Measurements from ENCODE around the gene IL1RAPL1. TPM values are rescaled to one million over a fixed set of nuclear protein-coding genes. Genes with fewer than 3 reads are reported as not detected.

Gene IL1RAPL1
- total RNA-seq, 4 donors from 2014 or later: 0.13 TPM; not detected in 3

DNA sequence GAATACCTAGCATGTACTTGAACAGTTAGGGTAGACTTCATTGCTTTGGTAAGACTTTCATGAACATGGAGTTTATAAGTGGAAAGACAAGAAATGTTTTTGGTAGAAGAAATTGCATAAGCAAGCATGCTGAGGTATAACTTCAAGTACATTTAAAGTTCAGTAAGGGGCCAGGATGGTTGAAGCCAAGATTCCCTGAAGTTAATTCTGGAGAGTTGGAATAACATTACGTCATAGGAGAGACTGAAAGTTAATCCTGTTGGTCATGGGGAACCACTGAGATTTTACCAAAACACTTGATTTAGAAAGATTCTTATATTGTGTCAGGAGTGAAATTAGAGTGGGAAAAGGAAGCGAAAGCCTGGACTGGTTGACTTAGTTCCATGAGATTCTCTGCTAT, 860.6 kb downstream of the IL1RAPL1 start:
- Histone ChIP-seq H3K4me1 (no peaks in the 10 kb centered on the region), H3K36me3 (no peaks in the 10 kb centered on the region), H3K9me3 (no peaks in the 10 kb centered on the region), H3K27ac (no peak overlapping the region), H3K4me3 (no peak overlapping the region), H3K27me3 (no peaks in the 10 kb centered on the region)
- no peak for DNase-seq (ENCODE audit: low spot score in 2 of 2)
- TF ChIP-seq POLR2A (IDR thresholded peaks at IDR 0.05) (no peak), EP300 (IDR thresholded peaks at IDR 0.05) (no peak), POLR2AphosphoS5 (IDR thresholded peaks at IDR 0.05) (no peak)
- TF ChIP-seq, protein P1, sequence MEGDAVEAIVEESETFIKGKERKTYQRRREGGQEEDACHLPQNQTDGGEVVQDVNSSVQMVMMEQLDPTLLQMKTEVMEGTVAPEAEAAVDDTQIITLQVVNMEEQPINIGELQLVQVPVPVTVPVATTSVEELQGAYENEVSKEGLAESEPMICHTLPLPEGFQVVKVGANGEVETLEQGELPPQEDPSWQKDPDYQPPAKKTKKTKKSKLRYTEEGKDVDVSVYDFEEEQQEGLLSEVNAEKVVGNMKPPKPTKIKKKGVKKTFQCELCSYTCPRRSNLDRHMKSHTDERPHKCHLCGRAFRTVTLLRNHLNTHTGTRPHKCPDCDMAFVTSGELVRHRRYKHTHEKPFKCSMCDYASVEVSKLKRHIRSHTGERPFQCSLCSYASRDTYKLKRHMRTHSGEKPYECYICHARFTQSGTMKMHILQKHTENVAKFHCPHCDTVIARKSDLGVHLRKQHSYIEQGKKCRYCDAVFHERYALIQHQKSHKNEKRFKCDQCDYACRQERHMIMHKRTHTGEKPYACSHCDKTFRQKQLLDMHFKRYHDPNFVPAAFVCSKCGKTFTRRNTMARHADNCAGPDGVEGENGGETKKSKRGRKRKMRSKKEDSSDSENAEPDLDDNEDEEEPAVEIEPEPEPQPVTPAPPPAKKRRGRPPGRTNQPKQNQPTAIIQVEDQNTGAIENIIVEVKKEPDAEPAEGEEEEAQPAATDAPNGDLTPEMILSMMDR (IDR thresholded peaks at IDR 0.05): no peak
- 72% methylated on average over 2 of the region's 2 CpGs for WGBS

GRCh38 chrX:29453333-29453732, 866.1 kb downstream of the IL1RAPL1 start:
- no peaks in the 10 kb centered on the region for H3K36me3 ChIP-seq
- no peak overlapping the region for H3K27ac ChIP-seq
- WGBS: 53% methylated on average over 5 of the region's 5 CpGs
- DNase-seq (ENCODE audit: low spot score in 2 of 2): no peak
- no peak overlapping the region for H3K4me3 ChIP-seq
- no peaks in the 10 kb centered on the region for H3K4me1 ChIP-seq
- H3K9me3 ChIP-seq: no peaks in the 10 kb centered on the region
- no peak for TF ChIP-seq EP300 (IDR thresholded peaks at IDR 0.05)
- no peak for TF ChIP-seq POLR2A (IDR thresholded peaks at IDR 0.05)
- no peak for TF ChIP-seq POLR2AphosphoS5 (IDR thresholded peaks at IDR 0.05)
- TF ChIP-seq, protein P1 (IDR thresholded peaks at IDR 0.05): no peak
- H3K27me3 ChIP-seq: no peaks in the 10 kb centered on the region

DNA sequence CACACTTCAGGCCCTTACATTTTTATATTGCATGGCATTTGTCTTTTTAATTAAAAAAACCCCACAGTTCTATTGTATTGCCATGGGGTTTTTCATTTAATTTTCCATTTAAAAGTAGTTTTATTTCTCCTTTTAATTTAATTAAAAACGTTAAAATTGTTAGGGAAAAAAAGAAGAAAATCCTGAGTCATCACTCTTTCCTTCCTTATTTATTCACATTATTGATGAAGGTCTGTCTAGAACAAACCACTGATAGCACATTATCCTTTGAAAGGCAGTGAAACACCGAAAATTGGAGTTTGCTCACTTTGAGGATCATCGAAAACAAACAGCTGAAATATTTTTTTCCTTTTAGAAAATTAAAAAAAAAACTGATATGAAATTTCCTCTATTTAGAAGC, 868.5 kb downstream of the IL1RAPL1 start:
- Histone ChIP-seq H3K36me3 (no peaks in the 10 kb centered on the region), H3K4me1 (no peaks in the 10 kb centered on the region), H3K27ac (no peak overlapping the region), H3K4me3 (no peak overlapping the region), H3K9me3 (no peaks in the 10 kb centered on the region), H3K27me3 (no peaks in the 10 kb centered on the region)
- no peak for DNase-seq (ENCODE audit: low spot score in 2 of 2)
- WGBS: 61% methylated on average over 3 of the region's 3 CpGs
- TF ChIP-seq, protein P1 (IDR thresholded peaks at IDR 0.05): no peak
- TF ChIP-seq POLR2A (IDR thresholded peaks at IDR 0.05) (no peak), EP300 (IDR thresholded peaks at IDR 0.05) (no peak), POLR2AphosphoS5 (IDR thresholded peaks at IDR 0.05) (no peak)

DNA sequence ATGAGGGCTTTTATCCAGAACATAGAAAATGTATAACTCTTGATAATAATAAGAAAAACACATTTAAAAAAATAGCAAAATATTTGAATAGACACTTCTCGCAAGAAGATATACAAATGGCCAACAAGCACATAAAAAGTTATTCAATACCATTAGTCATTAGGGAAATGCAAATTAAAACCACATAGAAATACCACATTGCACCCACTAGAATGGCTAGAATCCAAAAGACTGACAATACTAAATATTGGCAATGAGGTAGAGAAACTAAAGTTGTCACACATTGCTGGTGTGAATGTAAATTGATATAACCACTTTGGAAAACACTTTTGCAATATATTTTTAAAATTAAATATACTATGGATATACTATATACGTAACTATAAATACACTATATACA, 873.8 kb downstream of the IL1RAPL1 start:
- H3K4me3 ChIP-seq: no peak overlapping the region
- H3K4me1 ChIP-seq: no peaks in the 10 kb centered on the region
- H3K36me3 ChIP-seq: no peaks in the 10 kb centered on the region
- no peaks in the 10 kb centered on the region for H3K9me3 ChIP-seq
- DNase-seq (ENCODE audit: low spot score in 2 of 2): no peak
- WGBS: 81% methylated on average over 2 of the region's 2 CpGs
- H3K27me3 ChIP-seq: no peaks in the 10 kb centered on the region
- TF ChIP-seq POLR2AphosphoS5 (IDR thresholded peaks at IDR 0.05): no peak
- TF ChIP-seq, protein P1 (IDR thresholded peaks at IDR 0.05): no peak
- no peak for TF ChIP-seq EP300 (IDR thresholded peaks at IDR 0.05)
- no peak for TF ChIP-seq POLR2A (IDR thresholded peaks at IDR 0.05)
- H3K27ac ChIP-seq: no peak overlapping the region

DNA sequence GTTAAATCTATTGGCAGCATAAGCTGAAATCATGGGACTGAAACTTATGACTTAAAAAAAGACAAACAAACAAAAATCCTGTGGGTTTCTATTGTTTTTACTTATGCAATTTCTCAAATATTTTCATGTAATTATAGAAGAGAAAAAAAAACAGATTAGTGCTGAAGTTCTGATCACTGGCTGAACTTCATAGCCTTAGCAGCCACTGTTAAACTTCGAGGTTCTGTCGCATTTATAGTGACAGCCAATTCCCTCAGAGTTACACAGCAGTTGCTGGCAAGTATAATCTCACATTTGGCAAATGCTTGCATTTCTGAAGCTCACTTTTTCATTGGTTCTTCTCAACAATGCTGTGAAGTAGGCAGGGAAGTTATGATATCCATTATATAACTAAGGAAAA, 879.2 kb downstream of the IL1RAPL1 start:
- DNase-seq (ENCODE audit: low spot score in 2 of 2): no peak
- no peak for TF ChIP-seq POLR2AphosphoS5 (IDR thresholded peaks at IDR 0.05)
- TF ChIP-seq EP300 (IDR thresholded peaks at IDR 0.05): no peak
- Histone ChIP-seq H3K36me3 (no peaks in the 10 kb centered on the region), H3K4me1 (no peaks in the 10 kb centered on the region), H3K27ac (no peak overlapping the region), H3K4me3 (no peak overlapping the region), H3K27me3 (no peaks in the 10 kb centered on the region), H3K9me3 (no peaks in the 10 kb centered on the region)
- WGBS: 46% methylated on average over 2 of the region's 2 CpGs

GRCh38 chrX:29468911-29469494, 881.8 kb downstream of the IL1RAPL1 start:
- H3K9me3 ChIP-seq: no peaks in the 10 kb centered on the region
- no peak overlapping the region for H3K27ac ChIP-seq
- WGBS: 25% methylated on average over 4 of the region's 4 CpGs
- TF ChIP-seq POLR2A (IDR thresholded peaks at IDR 0.05) (no peak), EP300 (IDR thresholded peaks at IDR 0.05) (no peak), POLR2AphosphoS5 (IDR thresholded peaks at IDR 0.05) (no peak)
- TF ChIP-seq, protein P1 (IDR thresholded peaks at IDR 0.05): no peak
- no peaks in the 10 kb centered on the region for H3K27me3 ChIP-seq
- no peak overlapping the region for H3K4me3 ChIP-seq
- no peak for DNase-seq (ENCODE audit: low spot score in 2 of 2)
- H3K36me3 ChIP-seq: no peaks in the 10 kb centered on the region
- H3K4me1 ChIP-seq: no peaks in the 10 kb centered on the region

All from suprapubic skin (tissue), 4 donors.